ENCODE results near the gene AGAP2.

Gene AGAP2

DNA sequence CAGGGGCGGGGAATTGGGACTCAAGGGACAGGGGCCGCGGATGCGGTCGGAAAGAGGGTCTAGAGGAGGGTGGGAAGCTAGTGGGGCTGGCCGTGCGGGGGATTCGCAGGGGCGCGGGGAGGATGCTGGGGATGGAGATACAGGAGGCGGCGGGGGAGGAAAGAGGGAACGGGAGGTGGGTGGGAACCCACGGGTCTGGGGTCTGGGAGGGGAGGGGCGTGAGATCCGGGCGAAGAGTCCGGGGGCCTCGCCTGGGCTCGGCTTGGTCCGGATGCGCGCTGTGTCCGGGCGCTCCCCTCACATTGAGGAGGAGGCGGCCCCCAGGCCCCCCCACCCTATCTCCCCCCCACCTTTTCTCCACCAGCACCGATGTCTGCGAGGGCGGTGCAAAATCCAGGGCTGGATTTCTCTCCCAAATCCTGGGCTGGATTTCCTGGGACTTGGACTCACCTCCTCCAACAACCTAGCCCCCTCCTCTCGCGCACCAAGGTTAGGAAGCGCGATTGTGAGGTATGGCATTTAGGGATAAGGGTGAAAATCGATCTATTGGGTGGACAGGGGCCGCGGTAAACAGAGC is at the start of gene AGAP2:
AGAP2 (minus strand) TSS at position 82 of the 577 bp plus-strand sequence. CDS start 496 bp downstream, outside the sequence.
- no peak for DNase-seq (ENCODE audit: low read depth)
- TF ChIP-seq, protein P1, sequence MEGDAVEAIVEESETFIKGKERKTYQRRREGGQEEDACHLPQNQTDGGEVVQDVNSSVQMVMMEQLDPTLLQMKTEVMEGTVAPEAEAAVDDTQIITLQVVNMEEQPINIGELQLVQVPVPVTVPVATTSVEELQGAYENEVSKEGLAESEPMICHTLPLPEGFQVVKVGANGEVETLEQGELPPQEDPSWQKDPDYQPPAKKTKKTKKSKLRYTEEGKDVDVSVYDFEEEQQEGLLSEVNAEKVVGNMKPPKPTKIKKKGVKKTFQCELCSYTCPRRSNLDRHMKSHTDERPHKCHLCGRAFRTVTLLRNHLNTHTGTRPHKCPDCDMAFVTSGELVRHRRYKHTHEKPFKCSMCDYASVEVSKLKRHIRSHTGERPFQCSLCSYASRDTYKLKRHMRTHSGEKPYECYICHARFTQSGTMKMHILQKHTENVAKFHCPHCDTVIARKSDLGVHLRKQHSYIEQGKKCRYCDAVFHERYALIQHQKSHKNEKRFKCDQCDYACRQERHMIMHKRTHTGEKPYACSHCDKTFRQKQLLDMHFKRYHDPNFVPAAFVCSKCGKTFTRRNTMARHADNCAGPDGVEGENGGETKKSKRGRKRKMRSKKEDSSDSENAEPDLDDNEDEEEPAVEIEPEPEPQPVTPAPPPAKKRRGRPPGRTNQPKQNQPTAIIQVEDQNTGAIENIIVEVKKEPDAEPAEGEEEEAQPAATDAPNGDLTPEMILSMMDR (conservative IDR thresholded peaks at IDR 0.05; ENCODE audit: low read depth, low read length), result no peak
- H3K4me3 ChIP-seq (ENCODE audit: low read length), result peak within 1 kb of the TSS; percentile 3

DNA sequence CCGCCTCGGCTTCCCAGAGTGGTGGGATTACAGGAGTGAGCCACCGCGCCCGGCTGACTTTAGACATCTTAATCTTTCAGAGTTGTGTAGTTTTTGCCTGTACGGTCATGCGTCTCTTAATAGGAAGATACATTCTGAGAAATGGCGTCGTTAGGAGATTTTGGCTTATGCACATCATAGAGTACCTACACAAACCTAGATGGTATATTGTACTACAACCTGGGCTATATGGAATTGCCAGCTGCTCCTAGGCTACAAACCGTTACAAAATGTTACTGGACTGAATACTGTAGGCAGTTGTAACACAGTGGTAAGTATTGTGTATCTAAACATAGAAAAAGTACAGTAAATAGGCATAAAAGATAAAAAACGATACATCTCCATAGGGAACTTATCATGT is 45.3 kb upstream of the AGAP2 start:
- no peak for DNase-seq (ENCODE audit: low read depth)
- H3K4me3 ChIP-seq (ENCODE audit: low read length), result no peak overlapping the region
- TF ChIP-seq, protein P1 (conservative IDR thresholded peaks at IDR 0.05; ENCODE audit: low read depth, low read length), result no peak

DNA sequence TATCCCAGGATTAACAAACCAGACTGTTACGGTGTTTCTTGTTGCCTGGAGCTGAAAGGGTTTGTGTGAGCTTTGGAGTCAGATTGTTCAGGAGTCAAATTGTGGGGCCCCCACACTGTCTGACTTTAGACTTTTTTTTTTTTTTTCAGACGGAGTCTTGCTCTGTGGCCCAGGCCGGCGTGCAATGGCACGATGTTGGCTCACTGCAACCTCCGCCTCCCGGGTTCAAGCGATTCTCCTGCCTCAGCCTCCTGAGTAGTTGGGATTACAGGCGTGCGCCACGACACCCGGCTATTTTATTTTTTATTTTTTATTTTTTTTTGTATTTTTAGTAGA is 44.9 kb upstream of the AGAP2 start:
- TF ChIP-seq, protein P1 (conservative IDR thresholded peaks at IDR 0.05; ENCODE audit: low read depth, low read length), result no peak
- no peak for DNase-seq (ENCODE audit: low read depth)
- H3K4me3 ChIP-seq (ENCODE audit: low read length), result peak overlapping the region; percentile 85

DNA sequence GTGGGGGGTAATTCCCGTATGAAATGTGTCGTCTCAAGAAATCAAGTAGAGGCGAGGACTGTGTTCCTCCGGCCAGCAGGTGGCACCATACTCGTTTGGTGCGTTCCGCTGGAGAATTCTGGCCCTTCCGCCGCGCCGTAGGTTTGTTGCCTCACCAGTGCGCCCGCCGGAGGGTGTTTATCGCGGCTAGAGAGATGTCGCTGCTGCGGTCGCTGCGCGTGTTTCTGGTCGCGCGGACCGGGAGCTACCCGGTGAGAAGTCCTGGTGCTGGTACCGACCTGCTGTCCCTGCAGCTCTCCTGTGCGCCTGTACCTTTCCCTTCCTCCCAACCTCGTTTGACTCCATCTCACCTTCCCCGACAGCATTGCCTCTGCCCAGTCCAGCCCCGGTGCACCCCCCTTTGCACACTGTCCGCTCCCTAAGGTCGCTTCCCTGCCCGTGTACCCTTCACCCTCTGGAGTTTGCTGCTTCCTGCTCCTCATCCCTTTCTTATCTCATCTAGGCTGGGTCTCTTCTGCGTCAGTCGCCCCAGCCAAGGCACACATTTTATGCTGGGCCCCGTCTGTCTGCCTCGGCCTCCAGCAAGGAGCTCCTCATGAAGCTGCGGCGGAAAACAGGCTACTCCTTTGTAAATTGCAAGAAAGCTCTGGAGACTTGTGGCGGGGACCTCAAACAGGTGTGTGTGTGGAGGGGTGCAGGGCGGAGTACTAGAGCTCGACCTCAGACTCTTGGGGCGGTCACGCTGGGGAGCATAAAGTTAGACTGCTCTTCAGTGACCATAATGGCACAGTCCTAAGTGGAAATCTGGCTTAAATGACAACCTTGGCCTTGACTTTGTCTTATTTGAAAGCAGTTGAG is 44.3 kb upstream of the AGAP2 start, which contains the start of gene TSFM:
TSFM (plus strand) TSS at position 180 of the 858 bp plus-strand sequence; CDS start at position 195, 15 bp downstream.
- peak within 1 kb of the TSS; percentile 85 for H3K4me3 ChIP-seq (ENCODE audit: low read length)
- TF ChIP-seq, protein P1 (conservative IDR thresholded peaks at IDR 0.05; ENCODE audit: low read depth, low read length), result peak; percentile 92
- DNase-seq (ENCODE audit: low read depth), result peak; percentile 77

DNA sequence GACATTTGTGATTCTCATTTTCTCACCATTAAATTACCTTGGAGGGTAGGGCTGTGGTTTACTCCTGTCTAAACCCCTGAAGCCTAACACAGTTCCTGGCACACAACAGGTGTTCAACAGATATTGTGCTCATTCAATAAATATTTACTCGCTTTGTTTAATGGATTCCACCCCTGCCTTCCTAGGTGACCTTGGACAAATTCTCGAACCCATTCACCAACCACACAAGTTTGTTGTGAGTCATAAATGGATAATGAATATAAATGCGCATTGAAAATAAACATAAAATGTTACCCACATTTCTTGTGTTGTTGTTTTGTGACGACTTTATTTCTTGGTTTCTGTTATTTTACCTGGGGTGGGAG is 43.7 kb upstream of the AGAP2 start:
- no peak overlapping the region for H3K4me3 ChIP-seq (ENCODE audit: low read length)
- DNase-seq (ENCODE audit: low read depth), result no peak
- TF ChIP-seq, protein P1 (conservative IDR thresholded peaks at IDR 0.05; ENCODE audit: low read depth, low read length), result no peak

DNA sequence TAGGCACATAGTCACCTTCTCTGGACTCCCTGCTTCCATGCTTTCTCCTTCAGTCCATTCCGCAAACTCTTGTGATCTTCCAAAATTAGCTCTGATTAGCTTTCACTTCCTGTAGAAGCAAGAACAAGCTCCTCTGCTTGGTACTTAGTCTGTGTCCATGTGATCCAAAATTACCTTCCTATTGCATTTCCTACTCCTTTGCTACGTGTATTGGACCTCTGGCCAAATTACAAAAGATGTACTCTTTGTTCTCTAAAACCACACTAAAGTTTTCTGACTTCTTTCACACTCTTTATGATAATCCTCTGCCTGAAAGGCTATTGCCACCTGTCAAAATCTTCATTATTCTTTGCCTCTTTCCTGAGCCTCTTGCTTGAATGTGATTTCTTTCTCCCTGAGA is 43.3 kb upstream of the AGAP2 start:
- H3K4me3 ChIP-seq (ENCODE audit: low read length), result no peak overlapping the region
- TF ChIP-seq, protein P1 (conservative IDR thresholded peaks at IDR 0.05; ENCODE audit: low read depth, low read length), result no peak
- DNase-seq (ENCODE audit: low read depth), result no peak

DNA sequence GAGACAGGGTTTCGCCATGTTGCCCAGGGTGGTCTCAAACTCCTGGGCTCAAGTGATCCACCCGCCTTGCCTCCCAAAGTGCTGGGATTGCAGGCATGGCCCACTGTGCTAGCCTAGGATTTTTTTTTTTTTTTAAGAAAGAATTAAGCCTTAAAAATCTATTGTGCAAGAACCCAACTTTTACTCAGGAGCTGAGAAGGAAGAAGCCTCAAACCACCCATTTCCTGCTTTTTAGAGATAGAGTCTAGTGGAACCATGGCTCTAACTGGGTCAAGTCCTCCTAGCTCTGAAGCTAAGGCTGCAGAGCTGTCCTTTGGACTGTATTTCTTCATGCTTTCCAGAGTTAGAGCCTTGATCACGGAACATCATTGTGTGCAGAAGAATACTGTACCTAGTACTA is 42.7 kb upstream of the AGAP2 start:
- TF ChIP-seq, protein P1 (conservative IDR thresholded peaks at IDR 0.05; ENCODE audit: low read depth, low read length), result no peak
- DNase-seq (ENCODE audit: low read depth), result no peak
- H3K4me3 ChIP-seq (ENCODE audit: low read length), result no peak overlapping the region
